ENCODE measurements around the gene DDI2. TPM values are rescaled to one million over a fixed set of nuclear protein-coding genes. Genes with fewer than 3 reads are reported as not detected.
"Not testable (repeated sequence)": the region's sequence is repeated elsewhere in the genome, so short reads cannot be mapped to it uniquely, and the experiment has no call there.

The DDI2 gene
- total RNA-seq, 1 donor from 2014 or later = 8.4 TPM

- no peak for DNase-seq (ENCODE audit: low read depth)
- H3K4me3 ChIP-seq (ENCODE audit: low read depth, low read length) = no peak overlapping the region
- TF ChIP-seq CTCF (conservative IDR thresholded peaks at IDR 0.05; ENCODE audit: low read depth, low read length) = no peak
Observed at GRCh38 chr1:15639262-15639661, 22.0 kb downstream of the DDI2 start.

GRCh38 chr1:15639931-15640330 is 22.7 kb downstream of the DDI2 start:
- no peak for DNase-seq (ENCODE audit: low read depth)
- TF ChIP-seq CTCF (conservative IDR thresholded peaks at IDR 0.05; ENCODE audit: low read depth, low read length) = no peak
- H3K4me3 ChIP-seq (ENCODE audit: low read depth, low read length) = no peak overlapping the region

DNA sequence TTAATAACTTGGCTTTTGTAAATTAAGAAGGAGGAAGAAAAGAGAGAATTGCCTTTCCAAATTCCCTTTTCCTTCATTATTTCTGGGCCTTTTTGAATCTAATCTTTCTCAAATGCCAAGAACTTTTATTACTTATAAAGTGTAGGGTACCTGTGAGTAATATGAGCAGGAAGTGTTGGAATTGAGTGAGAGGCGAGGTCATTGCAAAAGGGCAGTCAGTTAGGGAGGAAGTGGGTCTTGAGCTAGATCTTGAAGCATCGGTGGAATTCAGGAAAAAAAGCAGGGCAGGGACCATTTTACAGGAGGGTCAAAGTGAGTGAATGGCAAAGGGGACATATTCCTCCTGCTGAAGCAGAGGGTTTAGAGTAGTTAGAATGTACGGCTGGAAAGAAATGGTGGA is 23.4 kb downstream of the DDI2 start:
- H3K4me3 ChIP-seq (ENCODE audit: low read depth, low read length) = no peak overlapping the region
- DNase-seq (ENCODE audit: low read depth) = no peak
- TF ChIP-seq CTCF (conservative IDR thresholded peaks at IDR 0.05; ENCODE audit: low read depth, low read length) = no peak

DNA sequence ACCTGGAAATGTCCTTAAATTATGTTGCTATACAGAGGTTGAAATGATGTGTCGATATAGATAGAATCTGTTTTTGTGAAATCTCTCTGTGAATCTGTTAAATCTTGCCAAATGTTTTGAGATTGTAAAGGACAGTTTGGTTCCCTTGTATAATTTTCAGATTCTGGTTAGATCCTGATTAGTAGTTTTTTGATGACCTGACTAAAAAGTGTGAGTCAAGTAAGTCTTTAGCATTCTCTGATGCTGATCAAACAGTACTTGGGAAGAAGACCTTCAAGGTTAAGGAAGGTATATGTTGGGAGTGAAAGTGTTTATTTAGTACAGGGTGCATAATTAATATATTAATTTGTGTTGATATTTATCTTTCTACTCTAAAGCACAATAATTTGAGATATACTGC is 32.7 kb downstream of the DDI2 start:
- no peak overlapping the region for H3K4me3 ChIP-seq (ENCODE audit: low read depth, low read length)
- no peak for DNase-seq (ENCODE audit: low read depth)
- TF ChIP-seq CTCF (conservative IDR thresholded peaks at IDR 0.05; ENCODE audit: low read depth, low read length) = no peak

DNA sequence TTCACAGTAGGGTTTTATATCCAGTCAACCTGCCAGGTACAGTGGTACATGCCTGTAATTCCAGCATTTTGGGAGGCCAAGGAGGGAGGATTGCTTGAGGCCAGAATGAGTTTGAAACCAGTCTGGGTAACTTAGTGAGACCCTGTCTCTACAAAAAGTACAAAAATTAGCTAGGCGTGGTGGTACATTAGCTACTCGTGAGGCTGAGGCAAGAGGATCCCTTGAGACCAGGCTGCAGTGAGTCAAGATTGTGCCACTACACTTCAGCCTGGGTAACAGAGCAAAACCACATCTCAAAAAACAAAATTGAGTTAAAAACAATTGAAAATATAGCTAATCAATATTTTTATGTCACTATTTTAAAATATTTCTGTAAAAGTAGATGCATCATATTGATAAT is 33.2 kb downstream of the DDI2 start:
- TF ChIP-seq CTCF (conservative IDR thresholded peaks at IDR 0.05; ENCODE audit: low read depth, low read length) = no peak
- no peak overlapping the region for H3K4me3 ChIP-seq (ENCODE audit: low read depth, low read length)
- DNase-seq (ENCODE audit: low read depth) = no peak

- DNase-seq (ENCODE audit: low read depth); H3K4me3 ChIP-seq (ENCODE audit: low read depth, low read length): not testable (repeated sequence)
Observed at GRCh38 chr1:15652130-15652529, 34.9 kb downstream of the DDI2 start.

DNA sequence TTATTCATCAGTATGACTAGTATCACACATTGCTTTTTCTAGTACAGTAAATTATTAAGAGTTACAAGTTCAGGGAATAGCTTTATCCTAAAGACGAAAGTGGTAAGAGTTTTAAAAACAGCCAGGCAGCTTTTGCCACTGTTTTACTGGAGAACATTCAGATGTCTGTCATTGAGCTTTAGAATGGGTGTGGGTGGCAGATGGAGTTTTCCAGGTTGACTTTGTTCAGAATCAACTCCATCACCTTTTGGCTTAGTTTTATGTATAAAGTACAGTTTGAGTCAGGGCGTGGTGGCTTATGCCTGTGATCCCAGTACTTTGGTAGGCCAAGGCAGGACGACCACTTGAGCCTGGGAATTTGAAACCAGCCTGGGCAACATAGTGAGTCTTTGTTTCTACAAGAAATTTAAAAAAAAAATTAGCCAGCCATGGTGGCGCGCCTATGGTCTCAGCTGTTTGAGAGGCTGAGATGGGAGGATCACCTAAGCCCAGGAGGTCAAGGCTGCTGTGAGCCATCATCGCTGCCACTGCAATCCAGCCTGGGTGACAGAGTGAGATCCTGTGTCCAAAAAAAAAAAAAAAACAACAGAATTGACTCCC is 36.9 kb downstream of the DDI2 start:
- TF ChIP-seq CTCF (conservative IDR thresholded peaks at IDR 0.05; ENCODE audit: low read depth, low read length) = no peak
- no peak for DNase-seq (ENCODE audit: low read depth)
- H3K4me3 ChIP-seq (ENCODE audit: low read depth, low read length) = no peak overlapping the region

Measured in epithelial cell of proximal tubule (primary cell).